ENCODE results near the gene HINFP. TPM values are rescaled to one million over a fixed set of nuclear protein-coding genes. Genes with fewer than 3 reads are reported as not detected.

Gene HINFP
- total RNA-seq, 3 donors from 2014 or later: 17.9 to 29.6 (median 29.2) TPM

GRCh38 chr11:119178166-119178680 is 56.8 kb downstream of the HINFP start:
- H3K4me1 ChIP-seq: no peaks in the 10 kb centered on the region
- no peaks in the 10 kb centered on the region for H3K9me3 ChIP-seq
- H3K27me3 ChIP-seq: no peaks in the 10 kb centered on the region
- TF ChIP-seq POLR2AphosphoS5 (IDR thresholded peaks at IDR 0.05) (no peak), POLR2A (IDR thresholded peaks at IDR 0.05) (no peak), CTCF (IDR thresholded peaks at IDR 0.05) (no peak)
- intact Hi-C loops (cut with DNase I; ENCODE audit: low total_unique reads): no loop called here
- H3K36me3 ChIP-seq: no peaks in the 10 kb centered on the region
- no peak overlapping the region for H3K4me3 ChIP-seq
- DNase-seq (ENCODE audit: low spot score in 2 of 2): no peak
- H3K27ac ChIP-seq: no peak overlapping the region

- H3K9me3 ChIP-seq: no peaks in the 10 kb centered on the region
- TF ChIP-seq POLR2AphosphoS5 (IDR thresholded peaks at IDR 0.05) (no peak), POLR2A (IDR thresholded peaks at IDR 0.05) (no peak), CTCF (IDR thresholded peaks at IDR 0.05) (no peak)
- H3K27ac ChIP-seq: no peak overlapping the region
- H3K4me3 ChIP-seq: no peak overlapping the region
- intact Hi-C loops (cut with DNase I; ENCODE audit: low total_unique reads): no loop called here
- H3K4me1 ChIP-seq: no peaks in the 10 kb centered on the region
- no peaks in the 10 kb centered on the region for H3K36me3 ChIP-seq
- no peaks in the 10 kb centered on the region for H3K27me3 ChIP-seq
- no peak for DNase-seq (ENCODE audit: low spot score in 2 of 2)
These were observed 58.0 kb downstream of the HINFP start for GRCh38 chr11:119179342-119179741.

GRCh38 chr11:119179983-119180382 is 58.6 kb downstream of the HINFP start:
- no peaks in the 10 kb centered on the region for H3K9me3 ChIP-seq
- H3K4me1 ChIP-seq: no peaks in the 10 kb centered on the region
- no peak for TF ChIP-seq POLR2AphosphoS5 (IDR thresholded peaks at IDR 0.05)
- TF ChIP-seq CTCF (IDR thresholded peaks at IDR 0.05): no peak
- TF ChIP-seq POLR2A (IDR thresholded peaks at IDR 0.05): no peak
- H3K27me3 ChIP-seq: no peaks in the 10 kb centered on the region
- intact Hi-C loops (cut with DNase I; ENCODE audit: low total_unique reads): no loop called here
- no peak overlapping the region for H3K27ac ChIP-seq
- no peaks in the 10 kb centered on the region for H3K36me3 ChIP-seq
- H3K4me3 ChIP-seq: no peak overlapping the region
- DNase-seq (ENCODE audit: low spot score in 2 of 2): no peak

GRCh38 chr11:119180729-119181676 is 59.6 kb downstream of the HINFP start:
- Histone ChIP-seq H3K4me1 (no peaks in the 10 kb centered on the region), H3K4me3 (no peak overlapping the region), H3K9me3 (no peaks in the 10 kb centered on the region), H3K27me3 (peaks cover 0 to under 1% of the 10 kb centered on the region in 2 donors), H3K27ac (no peak overlapping the region), H3K36me3 (no peaks in the 10 kb centered on the region)
- DNase-seq (ENCODE audit: low spot score in 2 of 2): no peak
- TF ChIP-seq POLR2A (IDR thresholded peaks at IDR 0.05) (no peak), CTCF (IDR thresholded peaks at IDR 0.05) (no peak), POLR2AphosphoS5 (IDR thresholded peaks at IDR 0.05) (no peak)
- intact Hi-C loops (cut with DNase I; ENCODE audit: low total_unique reads): no loop called here

Data from breast epithelium (tissue), 4 donors.